Adipose tissue (tissue), 3 donors: ENCODE measurements around the gene PLXNA3. TPM values are rescaled to one million over a fixed set of nuclear protein-coding genes. Genes with fewer than 3 reads are reported as not detected.

ENCODE experiments used
- H3K27ac ChIP-seq: one replicate; pipeline ENCODE4 v1.5.1; 2013; ENCODE audit warnings: low read depth, low read length
- WGBS, 3 donors: extraction: QIAGEN DNeasy Blood & Tissue Kit; methylation state at CpG; one replicate each; pipeline ENCODE4 v1.1.7; 2013; 5-methylcytosine and 5-hydroxymethylcytosine counted together
- polyA plus RNA-seq, 3 donors: library from polyadenylated mRNA; stranded (reverse); fragments of 200-250 nt; gene quantifications; one replicate each; pipeline ENCODE4 v1.2.3, GENCODE V29; 2013
- donor health status: healthy with polysubstance abuse.
- donor health status: Bipolar disorder and iron deficiency.
- donor health status: healthy.

Gene PLXNA3
- polyA plus RNA-seq, 3 donors = 6.3 to 11.6 (median 9.7) TPM

DNA sequence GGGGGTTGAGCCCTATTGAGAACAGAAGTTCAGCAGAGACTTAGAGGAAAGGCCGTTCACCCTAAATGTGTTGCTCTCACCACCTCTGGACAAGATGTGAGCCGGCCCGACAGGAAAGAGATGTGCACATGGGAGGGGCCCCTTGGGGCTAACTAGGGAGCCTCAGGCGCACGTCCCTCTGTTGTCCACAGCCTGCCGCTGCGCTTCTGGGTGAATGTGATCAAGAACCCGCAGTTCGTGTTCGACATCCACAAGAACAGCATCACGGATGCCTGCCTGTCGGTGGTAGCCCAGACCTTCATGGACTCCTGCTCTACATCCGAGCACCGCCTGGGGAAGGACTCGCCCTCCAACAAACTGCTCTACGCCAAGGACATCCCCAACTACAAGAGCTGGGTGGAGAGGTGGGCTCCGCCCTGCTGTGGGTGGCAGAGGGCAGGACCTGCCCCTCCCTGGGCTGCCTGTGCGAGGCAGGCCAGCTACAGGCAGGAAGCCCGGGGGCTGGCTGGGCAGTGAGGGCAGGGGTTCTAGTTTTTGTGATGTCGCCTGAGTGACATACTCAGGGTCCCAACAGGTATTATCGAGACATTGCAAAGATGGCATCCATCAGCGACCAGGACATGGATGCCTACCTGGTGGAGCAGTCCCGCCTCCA is 13.0 kb downstream of the PLXNA3 start:
- 92 to 94% (median 93%) methylated on average over 12 to 23 of the region's 23 CpGs for WGBS, 3 donors
- H3K27ac ChIP-seq = no peak overlapping the region

DNA sequence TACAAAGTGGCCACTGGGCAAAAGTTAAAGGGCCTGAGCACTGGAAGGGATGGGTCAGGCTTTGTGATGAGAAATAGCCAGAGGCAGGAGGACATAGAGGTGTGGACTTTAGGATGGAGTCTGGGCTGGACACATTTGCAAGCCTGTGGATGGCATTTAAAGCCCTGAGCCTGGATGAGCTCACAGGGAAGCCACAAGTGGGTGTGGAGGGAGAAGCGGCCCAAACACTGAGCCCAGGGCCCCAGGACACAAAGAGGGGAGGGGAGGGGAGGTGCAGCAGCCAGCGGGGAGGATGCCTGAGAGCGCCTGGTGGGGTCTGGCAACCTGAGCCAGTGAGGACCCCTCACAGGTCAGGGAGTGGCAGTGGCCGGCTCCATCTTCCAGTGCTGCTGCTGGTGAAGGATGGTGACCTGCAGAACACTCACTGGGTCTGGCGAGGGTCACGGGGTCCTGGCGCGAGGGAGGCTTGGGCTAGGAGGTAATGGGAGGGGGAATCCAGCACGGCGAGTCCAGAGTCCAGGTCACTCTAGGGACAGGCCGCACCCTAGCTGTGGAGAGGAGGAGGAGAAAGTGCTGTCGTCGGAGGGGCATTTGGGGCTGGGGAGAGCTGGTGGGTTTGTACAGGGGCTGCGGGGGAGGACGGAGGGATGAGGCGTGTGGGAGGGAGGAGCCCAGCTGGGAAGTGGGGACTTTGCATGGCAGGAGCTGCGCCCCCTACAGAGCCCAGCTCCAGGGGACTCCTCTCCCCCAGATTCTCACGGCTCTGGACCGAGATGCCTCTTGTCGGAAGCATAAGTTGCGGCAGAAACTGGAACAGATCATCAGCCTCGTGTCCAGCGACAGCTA is 14.0 kb downstream of the PLXNA3 start:
- no peak overlapping the region for H3K27ac ChIP-seq
- 82 to 90% (median 89%) methylated on average over 18 to 23 of the region's 23 CpGs for WGBS, 3 donors

DNA sequence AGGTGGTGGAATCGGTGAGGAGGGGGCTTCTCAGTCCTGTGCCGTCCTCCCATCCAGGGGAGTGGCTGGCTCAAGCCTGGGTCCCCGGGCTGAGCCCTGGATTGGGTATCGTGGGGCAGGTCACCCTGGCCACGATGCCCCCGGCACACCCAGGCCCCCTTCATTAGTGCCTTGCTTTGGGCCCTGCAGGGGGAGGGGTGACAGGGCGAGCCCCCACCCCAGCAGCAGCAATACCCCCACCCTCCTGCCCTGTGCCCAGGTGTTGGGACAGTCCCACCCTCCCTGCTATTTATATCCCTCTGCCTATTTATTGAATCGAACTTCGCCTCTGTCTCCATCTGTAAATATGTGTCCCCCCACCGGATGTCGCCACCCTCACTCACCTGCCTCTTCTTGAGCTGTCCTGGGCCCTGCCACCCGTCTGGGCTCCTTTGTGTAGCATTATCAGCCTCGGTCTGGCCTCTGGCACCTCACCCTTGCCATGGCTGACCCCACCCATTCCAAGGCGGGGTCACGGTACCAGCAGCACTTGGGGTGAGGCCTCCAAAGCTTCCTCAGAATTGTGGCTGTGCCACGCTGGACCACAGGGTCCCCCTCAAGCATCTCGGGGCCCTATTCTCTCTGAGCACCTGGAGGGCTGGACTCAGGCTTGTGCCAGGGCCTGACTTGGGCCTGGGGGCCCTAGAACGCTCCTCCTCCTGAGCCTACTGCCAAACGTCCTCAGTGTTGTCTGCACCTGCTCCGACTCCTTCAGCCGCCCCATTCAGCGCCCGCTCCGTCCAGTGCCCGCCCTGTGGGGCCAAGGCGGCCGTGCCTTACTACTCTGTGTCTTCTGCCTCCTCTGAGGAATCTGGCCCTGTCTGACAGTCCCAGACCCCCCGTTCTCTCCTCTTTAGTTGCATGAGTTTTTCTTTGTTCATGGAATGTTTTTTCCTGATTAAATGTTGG is 14.9 kb downstream of the PLXNA3 start:
- WGBS, 3 donors = 71 to 81% (median 77%) methylated on average over 14 to 28 of the region's 28 CpGs
- no peak overlapping the region for H3K27ac ChIP-seq

DNA sequence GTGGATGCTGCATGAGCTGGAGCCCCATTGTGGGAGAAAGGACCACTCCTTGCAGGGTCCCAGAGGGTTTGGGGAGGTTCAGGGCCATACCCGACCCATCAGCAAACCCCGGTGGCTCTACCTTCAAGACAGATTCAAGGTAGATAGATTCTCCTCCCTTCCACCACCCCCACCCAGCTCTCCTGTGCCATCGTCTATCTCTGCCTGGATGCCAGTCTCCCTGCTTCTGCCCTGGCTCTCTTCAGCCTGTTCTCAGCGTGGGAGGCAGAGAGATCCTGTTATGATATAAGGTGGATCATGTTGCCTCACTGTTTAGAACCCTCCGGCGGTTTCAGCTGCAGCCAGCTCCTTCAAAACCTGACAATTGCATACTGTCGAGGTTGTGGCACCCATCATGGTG is 15.6 kb downstream of the PLXNA3 start:
- H3K27ac ChIP-seq = no peak overlapping the region
- 75 to 87% (median 83%) methylated on average over 6 to 7 of the region's 7 CpGs for WGBS, 3 donors

DNA sequence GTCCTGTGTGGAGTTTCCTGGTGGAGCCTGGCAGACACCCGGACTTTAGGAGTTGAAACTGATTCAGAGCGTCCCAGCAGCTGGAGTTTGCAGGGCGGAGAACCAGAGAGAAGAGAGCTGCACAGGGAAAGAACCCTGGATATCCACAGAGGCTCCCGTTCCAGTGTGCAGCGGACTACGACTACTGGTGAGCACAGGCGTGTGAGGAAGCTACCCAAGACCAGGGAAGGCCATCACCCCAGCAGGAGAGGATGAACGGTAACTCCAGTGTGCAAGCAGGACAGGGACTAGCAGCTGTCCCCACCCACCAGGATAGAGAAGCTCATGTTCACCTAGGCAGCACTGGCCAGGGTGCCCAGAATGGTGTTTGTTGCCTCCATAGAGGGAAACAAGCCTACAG is 18.7 kb downstream of the PLXNA3 start:
- H3K27ac ChIP-seq = no peak overlapping the region
- 83 to 95% (median 93%) methylated on average over 3 to 8 of the region's 8 CpGs for WGBS, 3 donors

DNA sequence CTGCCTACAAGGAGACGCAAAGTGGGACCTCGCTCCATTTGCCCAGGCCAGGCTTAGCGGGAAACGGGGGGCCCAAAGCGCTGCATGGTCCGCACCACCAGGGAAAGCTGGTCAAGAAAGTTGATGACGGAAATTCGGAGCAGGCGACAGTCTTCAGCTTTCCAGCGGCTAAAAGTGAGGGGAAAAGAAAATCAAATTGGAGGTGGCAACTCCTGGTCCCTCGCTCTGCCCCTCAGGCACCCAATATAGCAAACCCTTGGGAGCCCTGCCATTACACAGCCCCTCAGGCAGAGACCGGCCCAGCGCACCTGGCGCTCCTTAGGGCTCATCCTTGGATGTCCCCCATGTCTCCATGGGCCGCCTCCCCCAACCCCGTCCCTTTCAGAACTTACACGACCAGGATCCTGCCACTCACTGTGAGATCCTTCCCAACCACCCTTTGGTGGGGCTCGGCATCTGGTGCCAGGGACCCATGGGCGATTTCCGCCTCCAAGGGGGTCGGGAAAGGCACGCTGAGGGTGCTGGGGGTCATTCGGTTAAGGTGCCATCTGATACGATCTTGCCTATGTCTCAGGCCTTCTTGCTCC is 19.9 kb downstream of the PLXNA3 start:
- WGBS, 3 donors = 55 to 72% (median 58%) methylated on average over 20 to 24 of the region's 24 CpGs

DNA sequence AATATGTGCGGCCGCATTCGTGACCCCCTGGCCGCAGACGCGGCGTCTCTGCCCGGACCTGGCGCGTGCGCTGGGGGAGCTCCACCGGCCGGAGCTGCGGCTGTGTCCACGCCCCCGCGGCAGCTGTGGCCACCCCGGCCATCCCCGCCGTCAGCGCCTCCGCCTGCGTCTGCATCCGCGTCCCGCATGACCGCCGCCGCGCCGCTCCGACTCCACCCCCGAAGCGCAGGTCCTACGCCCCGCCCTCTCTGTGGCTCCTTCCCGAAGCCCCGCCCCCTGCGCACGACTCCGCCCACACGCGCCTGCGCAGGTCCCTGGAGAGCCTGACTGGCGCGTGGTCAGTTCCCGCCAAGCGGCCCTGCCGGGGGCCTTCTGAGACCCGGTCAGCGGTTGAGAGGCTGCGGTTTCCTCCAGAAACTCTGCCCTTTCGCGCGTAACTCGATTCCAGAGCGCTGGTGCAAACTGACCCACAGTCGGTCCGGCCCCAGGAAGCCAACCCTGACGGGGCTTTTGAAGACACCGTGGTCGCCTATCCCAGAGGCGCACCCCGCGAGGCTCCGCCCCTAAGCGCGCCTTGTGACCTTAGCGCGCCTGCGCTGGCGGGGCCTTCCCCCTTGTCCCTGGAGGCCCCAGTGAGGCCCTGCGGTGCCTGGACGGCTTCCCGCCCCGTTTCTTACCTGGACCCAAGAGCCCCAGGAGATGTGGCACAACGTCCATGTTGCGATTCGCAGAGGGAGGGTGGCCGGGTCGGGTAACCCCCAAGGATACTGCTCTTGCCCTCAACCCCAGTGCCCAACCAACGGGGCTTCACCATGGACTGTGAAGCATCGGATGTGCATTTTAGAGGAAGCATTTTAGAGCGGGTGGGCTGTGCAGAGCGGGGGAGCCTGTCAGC is 20.9 kb downstream of the PLXNA3 start, which contains the start of gene LAGE3:
LAGE3 (minus strand) TSS at position 554 of the 895 bp plus-strand sequence; CDS start at position 188, 366 bp downstream.
- 2 to 31% (median 7%) methylated on average over 31 to 85 of the region's 85 CpGs for WGBS, 3 donors

More for the DNA sequence above, 19.9 kb downstream of the PLXNA3 start:
- H3K27ac ChIP-seq = no peak overlapping the region

DNA sequence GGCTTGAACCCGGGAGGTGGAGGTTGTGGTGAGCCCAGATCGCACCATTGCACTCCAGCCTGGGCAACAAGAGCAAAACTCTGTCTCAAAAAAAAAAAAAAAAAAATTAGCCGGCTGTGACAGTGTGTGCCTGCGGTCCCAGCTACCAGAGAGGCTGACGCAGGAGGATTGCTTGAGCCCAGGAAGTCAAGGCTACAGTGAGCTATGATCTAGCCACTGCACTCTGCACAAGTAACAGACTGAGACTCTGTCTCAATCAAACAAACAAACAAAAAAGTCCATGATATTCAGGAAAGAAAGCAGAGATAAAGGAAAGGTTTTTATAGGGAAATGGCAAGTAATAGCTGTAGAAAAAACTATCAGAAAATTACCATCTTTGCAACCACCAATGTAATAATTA is 23.1 kb downstream of the PLXNA3 start:
- 90 to 93% (median 91%) methylated on average over 4 to 5 of the region's 5 CpGs for whole genome bisulfite sequencing, 3 donors
- H3K27ac ChIP-seq = no peak overlapping the region

More for the DNA sequence above, 20.9 kb downstream of the PLXNA3 start, which contains the start of gene LAGE3:
- no peak within 1 kb of the TSS for H3K27ac ChIP-seq

DNA sequence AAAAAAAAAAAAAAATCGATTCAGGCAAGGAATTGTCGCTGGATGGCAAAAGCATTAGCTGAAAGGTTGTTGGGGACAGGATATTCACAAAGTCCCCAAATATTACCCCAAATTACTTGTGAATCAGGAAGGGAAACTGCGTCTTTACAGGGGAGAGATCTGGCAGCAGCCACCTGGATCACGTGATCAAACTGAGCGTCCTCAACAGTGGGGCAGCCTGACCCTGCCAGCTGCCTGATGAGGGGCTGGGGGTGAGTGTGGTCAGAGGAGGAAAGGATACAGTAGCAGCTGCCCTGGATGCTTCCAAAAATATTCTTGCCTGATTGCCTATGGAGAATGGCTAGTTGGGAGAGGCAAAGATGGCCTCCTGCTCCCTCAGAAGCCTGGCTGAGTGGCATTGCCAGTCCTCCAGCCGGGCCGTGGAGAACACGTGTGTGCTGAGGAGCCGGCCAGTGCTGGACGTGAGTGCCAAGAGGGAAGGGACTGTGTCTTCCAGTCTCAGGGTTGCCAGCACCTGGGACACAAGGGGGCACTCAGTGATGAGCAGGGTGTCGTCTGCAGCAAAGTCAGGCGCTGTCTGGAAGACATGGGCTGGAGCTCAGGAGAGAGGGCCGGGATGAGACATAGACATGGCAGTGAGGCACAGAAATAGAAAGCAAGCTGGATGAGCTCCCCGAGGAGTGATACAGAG is 24.0 kb downstream of the PLXNA3 start:
- no peak overlapping the region for H3K27ac ChIP-seq
- WGBS, 3 donors = 78 to 85% (median 83%) methylated on average over 14 of the region's 14 CpGs

DNA sequence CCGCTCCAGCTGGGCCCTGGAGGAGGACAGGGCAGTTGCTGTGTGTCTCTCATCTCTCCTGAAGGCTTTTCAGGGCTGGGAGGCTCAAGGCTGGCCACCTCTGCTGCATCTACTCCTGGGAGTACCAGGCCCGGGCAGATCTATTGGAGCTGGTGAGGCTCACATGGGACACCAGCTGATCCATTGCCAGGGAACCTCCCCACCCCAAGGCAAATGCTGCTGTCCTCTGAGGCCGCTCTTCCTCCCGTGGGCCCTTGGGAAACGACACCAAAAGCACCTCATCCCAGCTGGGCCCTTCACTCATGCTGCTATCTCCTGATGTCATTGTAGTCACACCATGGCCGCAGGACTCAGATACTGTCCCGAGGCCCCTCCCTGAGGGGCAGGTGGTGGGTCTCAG is 24.7 kb downstream of the PLXNA3 start:
- 70 to 84% (median 82%) methylated on average over 2 to 7 of the region's 7 CpGs for WGBS, 3 donors
- H3K27ac ChIP-seq = no peak overlapping the region

DNA sequence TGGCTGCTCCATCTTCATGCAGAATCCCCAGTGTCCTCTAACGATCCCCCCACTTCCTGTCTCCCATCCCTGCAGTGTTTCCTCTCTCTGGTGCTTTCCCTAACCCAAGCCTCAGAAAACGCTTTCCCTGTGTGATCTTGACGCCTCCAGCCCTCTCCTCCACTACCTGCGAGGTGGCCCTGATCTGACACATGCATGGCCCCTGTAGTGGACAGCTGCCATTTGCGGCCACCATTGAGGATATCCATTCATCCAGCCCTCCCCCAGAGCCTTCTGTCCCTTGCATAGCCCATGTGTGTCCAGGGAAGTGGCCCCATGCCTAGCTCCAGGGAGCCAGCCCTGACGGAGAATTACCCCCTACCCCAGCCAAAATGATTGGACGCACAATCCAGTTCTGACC is 25.2 kb downstream of the PLXNA3 start:
- no peak overlapping the region for H3K27ac ChIP-seq
- 81 to 90% (median 83%) methylated on average over 6 to 7 of the region's 7 CpGs for WGBS, 3 donors

DNA sequence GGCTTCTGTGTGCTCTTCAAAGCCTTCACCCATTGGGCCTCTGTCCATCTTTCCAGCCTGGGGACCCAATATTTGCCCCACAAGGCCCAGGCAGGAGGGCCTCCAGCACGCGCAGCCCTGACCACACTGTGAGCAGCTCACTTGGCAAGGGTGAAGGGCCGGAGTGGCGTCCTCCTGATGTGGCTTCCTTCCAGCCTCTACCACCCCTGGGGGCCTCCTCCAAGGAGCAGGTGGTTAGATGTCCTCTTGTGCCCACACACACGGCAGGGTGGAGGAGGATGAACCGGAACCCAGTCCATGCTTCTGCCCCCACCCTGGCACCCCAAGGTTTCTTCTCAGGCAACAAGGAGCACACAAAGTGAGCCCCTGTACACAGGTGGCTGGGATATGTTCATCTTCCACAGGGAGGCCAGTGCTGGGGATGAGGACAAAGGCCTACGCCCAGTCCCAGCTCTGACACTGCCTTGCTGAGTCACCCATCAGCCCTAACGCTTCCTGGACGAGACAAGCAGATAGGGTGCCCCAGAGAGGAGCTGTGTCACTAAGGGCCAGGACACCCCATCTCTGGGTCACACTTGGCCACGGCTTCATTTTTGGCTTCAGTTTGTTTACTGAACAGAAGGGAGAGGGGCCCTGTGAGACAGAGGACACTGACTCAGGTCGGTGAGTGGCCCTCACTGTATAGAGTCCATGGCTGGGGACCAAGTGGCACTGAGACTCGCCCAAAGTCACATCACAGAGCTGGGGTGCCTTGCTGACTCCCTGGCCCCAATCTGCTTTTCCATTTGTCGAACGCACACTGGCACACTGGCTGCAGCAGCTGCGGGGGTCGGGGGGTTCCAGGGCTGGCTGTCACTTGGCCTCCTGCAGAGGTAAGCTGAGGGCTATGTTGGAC is 26.4 kb downstream of the PLXNA3 start:
- 75 to 85% (median 77%) methylated on average over 12 to 16 of the region's 16 CpGs for WGBS, 3 donors
- H3K27ac ChIP-seq = no peak overlapping the region

DNA sequence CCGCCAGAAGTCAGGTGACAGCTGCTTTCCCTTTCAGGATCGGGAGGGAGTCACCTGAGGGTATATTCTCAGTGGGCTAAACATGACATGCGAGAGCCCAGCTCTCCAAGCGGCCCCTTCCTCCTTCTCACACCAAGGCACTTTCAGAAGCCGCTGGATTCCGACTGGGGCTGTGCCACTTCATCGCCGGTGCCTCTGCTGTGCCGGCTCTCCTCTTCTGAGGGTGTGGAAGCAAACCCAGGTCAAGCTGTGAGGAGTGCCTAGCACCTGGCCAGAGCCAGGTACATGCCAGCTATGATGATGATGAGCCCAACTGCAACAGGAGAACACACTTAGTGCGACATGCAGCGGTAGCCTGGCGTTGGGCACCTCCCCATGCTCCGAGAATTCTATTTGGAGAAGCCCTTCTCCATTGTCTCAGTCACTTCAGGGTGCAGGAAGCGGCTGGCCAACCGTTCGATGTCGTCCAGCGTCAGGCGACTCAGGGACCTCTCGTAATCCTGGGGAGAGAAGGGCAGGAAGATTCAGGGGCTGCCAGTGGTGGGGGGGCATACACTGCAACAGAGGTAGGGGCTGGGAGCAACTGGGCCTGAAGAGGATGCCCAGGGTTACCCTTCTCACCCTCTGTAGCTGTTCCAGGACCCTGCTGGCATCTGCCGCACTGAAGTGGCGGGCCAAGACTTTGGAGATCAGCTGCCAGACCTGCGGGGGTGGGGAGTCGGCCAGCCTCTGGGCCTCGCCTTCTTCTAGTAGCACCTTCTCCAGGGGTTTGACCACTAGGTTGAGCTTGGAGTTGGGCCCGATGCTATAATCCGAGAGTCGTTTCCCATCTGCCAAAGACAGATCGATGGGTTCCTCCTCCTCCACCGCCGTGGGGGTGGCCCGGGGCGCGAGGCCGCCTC is 27.3 kb downstream of the PLXNA3 start:
- H3K27ac ChIP-seq = no peak overlapping the region
- whole genome bisulfite sequencing, 3 donors = 44 to 64% (median 49%) methylated on average over 29 to 35 of the region's 35 CpGs

DNA sequence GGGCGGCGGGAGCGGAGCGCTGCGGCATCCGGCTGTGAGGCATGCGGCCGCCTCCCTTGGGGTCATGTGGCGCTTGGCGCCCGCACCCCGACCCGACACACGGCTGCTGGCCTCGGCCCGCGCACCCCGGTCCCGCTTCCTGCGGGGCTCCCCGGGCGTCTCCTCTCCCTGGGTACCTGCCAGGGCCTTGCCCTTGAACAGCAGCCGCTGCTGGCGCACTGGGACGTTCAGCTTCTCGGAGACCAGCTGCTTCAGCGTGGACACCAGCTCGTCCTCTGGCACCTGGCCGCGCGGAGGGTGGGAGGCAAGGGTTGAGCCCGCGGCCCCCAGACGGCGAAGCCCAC is 27.9 kb downstream of the PLXNA3 start:
- WGBS, 3 donors = 0 to 52% (median 3%) methylated on average over 18 to 35 of the region's 35 CpGs
- no peak overlapping the region for H3K27ac ChIP-seq
